GM18520 (cell line): Measurements from ENCODE around the gene RABGGTA.

Experiments used
- ATAC-seq: cut with Tn5 transposase; IDR thresholded peaks from one replicate; pipeline ENCODE4 v1.9.1; 2021; ENCODE audit not compliant: unreplicated experiment

Gene RABGGTA

DNA sequence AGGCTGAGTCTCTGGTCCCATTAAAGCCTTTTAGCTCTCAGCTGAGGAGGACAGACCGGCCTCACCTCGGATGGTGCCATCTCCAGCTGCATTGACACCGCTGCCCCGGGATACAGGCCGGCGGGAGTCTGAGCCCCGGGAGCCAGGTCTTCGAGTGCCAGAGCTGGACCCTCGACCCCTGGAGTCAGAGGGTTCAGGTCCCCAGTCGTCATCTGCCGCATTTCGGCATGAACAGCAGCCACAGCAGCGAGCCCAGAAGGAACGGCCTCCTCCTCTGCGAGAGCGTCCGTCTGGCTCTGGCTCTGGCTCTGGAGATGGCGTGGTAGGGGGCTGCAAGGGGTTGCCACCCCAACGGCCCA lies 9.4 kb downstream of the RABGGTA start:
- no peak for ATAC-seq

DNA sequence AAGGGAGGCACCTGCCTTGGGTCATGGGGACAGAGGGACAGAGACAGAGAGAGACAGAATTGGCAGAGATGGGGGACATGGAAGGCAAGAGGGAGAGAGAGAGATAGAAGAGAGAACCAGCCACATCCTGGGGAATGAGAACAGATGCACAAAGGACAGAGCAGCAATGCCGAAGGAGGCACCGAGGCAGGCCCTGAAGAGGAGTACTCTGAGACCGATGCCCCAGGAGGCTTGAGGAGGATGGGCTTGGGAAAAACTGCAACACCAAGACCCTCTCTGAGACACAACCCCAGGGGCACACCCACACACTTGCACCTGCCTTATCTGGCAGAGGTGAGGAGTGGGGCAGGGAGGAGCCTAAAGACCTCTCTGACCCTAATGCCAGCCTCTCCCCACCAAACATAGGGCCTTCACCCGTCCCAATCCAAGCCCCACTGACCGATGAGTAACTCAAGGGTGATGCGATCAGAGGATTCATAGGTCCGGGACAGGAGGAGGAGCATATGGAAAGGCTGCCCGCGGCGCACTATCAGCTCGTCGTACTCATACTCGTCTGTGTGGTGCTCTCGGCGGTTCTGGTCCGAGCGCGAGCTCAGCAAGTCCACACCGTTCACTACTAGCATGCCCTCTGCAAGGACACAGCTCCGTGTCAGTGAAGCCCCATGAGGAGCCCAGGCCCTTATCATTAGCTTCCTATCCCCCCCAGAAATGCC lies 10.0 kb downstream of the RABGGTA start:
- ATAC-seq, result no peak

DNA sequence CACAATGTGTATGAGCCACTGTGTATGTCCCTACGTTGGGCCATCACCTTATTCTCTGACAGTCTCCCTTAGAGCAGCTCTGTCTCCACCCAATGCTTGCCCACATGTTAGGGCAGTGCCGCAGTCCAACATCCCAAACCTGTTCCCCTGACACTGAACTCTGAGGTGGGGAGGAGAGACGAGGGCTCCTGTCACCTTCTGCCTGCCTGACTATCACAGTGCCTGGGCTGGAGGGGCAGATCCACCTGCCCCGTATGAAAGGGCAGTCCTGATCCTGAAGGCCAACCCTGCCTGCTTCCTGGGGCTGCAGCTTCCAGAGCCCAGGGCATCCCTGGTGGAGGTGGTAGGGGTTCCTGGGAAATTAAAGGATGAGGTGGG lies 10.6 kb downstream of the RABGGTA start:
- ATAC-seq, result no peak

DNA sequence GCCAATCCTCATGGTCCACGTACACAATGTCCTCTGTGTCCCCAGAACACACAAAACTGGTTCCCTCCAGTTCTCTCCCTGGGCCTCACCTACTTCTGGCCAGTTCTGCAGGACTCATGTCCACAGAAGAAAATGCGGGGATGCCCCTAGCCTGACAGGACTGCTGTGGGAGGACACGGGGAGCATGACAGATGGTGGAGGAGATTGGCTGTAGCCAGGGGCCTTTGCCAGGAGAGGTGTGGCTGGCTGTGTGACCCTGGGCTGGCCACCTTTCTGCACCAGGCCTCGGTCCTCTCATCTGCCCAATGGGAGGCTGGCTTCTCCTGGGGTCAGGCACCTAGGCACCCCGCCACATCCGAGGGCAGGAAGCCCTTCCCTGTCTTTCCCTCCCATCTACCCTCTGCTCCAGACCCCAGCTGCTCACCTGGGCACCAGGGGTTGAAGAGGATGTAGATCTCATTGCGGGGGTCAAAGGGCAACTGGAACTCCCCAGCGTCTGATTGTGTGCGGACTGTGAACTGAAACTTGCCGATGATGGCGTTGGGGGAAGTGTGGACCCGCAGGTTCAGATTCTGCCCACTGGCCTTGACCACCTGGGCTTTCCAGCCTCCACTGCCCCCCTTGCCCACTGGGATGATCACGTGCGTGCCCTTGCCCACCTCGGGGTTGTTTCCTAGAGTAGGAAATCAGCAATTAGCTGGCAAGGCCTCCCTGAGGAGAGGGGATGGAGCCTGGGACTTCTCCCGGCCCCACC lies 11.2 kb downstream of the RABGGTA start:
- no peak for ATAC-seq

DNA sequence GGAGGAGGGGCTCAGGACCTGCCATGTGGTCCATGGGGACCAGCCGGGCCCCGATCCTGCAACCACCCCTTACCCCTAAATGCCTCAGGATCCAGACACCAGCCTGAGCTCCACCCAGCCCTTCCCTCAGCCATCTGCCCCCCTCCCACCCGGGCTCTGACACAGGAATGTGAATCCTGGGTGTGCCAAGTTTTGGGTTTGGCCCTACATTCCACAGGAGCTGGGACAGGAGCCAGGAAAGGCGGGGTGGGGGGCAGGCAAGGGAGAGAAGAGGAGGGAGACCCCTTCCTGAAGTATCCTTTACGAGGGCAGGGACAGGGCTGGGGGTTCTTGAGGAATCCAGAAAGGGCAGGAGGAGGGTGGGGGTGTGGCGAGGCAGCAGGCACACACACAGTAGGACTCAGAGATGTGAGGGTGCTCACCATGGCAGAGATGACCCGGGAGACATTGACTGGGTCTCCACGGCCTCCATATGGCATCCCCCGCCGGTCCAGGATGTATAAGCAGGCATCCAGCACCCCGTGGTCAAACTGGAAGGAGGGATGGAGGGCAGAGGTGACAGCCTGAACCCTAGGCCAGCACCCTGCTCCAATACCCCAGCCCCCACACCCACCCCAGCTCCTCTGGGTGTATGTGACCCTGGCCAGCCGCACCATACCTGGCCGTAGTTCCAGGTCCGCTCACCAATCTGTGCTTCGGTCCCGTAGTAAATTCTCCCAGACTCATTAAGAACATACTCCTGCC lies 11.9 kb downstream of the RABGGTA start:
- ATAC-seq, result no peak

DNA sequence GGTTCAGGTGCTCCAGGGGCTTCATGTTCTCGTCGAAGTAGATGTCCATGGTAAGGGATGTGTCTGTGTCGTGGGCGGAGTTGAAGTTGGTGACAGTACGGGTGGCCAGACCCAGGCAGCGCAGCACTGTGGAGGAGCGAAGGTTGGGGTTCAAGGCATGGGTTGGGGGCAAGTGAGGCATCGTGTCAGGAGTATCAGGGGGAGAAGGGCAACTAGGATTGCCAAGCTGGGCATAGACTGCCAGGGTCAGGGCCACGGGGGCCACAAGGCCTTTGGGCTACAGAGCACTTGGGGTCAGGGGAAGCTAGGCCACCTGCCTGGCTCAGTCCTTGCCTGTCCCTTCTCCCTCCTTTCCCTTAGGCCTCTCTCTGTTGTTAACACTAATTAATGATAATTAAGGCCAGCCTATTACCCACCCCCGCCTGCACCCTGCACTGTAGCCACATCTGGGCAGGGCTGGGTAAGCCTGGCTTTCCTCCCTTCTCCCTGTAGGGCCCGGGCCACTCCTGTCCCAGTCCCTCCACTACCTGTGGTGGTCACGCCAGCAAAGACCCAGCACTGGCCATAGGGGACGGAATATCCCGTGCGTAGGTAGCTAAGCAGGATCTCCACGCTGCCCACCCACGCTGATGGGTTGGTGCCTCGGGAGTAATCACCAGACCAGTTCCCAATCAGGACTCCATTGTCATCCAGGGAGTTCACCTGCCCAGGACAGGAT lies 12.7 kb downstream of the RABGGTA start:
- ATAC-seq, result no peak

DNA sequence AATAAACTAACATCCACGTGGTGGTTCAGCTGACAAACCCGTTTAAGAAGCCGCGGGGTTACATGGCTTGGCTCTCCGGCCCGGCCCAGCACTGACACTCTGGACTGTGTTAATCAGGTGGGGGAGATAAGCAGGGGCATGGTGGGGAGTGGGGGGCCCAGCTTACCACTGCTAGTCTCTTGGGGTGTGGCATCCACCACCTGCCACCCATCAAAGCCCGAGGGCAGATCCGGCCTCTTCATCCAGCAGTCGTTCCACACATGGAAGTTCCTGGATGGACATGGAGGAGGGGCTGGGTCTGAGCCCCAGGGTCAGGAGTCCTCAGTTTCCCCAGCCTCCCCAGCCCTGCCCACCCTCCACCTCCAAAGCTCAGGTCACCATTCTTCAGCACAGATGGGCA lies 13.3 kb downstream of the RABGGTA start:
- no peak for ATAC-seq

DNA sequence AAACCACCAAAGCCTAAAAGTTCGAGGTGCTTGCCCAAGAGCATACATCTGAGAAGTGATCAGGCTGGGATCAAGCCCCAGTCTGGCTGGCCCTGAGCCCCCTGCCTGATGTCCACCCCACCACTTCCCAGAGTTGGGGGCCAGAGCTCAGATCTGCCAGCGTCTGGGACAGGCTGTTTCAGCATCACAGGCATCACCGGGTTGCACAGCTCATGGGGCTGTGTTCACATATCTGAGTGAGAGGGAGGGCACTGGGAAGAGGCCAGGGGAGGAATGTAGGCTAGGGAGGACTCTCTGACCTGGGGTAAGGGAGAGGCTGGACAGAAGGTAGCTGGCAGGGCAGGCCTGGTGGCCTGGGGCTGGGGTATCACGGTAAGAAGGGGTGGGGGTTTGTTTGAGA lies 14.4 kb downstream of the RABGGTA start:
- no peak for ATAC-seq

DNA sequence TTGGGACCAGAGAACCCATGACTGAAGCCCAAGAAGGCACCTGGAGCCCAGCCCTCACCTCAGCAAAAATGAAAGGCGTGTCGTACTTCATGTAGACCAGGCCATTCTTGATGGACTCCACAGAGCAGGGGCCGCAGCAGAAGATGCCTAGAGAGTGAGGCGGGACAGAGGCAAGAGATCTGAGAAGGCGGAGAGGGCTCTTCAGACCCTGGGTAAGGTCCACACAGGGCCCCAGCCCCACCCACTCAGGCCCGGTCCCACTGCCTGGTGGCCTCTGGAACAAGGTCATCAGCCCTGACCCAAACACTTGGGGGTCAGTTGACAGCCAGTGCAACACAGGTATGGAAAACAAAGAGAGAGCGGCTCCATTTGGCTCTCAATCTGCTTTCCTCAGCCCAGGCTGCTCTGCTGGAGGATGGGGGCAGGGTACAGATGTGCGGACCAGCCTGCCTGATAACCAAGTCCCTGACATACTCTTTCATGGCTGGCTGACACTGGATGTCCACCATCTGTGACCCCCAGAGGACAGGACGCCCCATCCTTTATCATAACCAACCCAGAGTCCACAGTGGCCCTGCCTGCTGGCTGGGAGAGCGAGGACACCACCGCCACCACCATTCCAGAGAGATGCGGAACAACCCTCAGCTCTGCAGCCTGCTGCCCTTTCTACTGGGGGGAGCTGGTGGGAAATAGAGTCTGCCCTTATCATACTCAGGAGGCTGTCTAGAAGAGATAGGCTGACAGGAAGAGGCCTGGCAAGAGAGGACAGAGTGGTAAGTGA lies 15.3 kb downstream of the RABGGTA start:
- ATAC-seq, result no peak

DNA sequence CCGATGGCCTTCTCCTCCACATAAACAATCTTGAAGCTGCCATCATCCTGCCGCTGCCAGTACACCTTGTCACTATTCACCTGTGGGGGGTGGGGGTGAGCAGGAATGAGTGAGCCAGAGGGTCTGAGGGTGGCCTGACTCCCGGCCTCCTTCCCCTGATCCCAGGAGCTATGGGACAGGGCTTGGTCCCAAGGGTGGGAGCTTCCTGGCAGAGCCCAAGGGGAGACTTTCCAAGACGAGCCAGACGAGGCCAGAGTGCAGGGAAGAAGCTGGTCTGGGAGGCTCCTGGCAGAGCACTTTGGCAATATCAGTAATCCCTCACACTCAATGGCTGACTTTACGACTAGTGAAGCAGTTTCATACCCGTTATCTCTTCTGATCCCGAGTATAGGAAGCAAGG lies 16.0 kb downstream of the RABGGTA start:
- no peak for ATAC-seq

DNA sequence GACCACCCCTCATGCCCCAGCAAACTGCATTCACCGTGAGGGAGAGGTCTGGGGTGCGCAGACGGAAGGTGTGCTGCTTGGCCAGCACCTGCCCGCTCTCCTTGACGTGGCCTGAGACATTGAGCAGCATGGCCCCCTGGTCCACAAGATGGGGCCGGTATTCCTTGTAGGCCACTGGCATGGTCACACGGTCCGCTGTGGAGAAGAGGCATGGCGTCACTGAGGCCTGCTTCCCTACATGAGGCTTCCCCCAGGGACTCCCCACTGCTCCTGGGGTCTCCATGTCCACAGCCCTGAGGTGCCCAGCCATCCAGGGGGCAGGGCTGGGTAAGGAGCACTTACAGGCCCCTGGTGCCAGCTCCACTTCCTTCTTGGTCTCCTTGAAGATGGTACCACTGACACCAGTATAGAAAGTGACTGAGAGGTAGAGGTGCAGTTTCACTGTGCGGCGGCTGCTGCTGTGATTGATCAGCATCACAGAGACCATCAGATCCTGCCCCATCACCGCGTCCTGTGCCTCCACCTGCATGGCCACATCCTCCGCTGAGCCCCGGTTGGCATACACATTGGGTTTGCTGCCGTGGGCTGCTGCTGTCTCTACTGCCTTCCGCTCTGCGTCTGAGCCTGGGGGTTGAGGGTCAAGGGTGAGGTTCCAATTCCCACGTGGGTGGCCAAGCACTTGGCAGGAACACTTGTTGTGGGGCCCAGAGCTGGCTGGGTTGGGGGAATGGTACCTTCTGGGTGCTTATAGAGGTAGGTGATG lies 16.6 kb downstream of the RABGGTA start:
- ATAC-seq, result no peak

DNA sequence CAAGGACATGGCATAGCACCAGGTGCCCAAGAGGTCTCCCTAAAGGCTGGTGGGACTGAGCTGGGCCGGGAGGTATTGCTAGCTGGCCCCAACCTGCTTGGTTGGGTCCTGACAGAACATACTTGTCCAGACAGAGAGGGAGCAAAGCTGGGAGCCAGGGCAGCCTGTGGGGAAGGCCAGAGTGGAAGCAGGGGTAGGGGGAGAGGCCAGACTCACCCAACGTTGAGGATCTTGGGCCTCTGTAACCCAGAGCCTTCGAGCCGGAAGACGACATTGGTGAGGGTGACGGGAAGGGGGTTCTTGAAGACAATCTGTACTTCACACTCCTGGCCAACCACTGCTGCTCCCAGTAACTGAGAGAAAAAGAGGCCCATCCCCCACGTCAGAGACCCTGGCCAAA lies 17.5 kb downstream of the RABGGTA start:
- no peak for ATAC-seq

DNA sequence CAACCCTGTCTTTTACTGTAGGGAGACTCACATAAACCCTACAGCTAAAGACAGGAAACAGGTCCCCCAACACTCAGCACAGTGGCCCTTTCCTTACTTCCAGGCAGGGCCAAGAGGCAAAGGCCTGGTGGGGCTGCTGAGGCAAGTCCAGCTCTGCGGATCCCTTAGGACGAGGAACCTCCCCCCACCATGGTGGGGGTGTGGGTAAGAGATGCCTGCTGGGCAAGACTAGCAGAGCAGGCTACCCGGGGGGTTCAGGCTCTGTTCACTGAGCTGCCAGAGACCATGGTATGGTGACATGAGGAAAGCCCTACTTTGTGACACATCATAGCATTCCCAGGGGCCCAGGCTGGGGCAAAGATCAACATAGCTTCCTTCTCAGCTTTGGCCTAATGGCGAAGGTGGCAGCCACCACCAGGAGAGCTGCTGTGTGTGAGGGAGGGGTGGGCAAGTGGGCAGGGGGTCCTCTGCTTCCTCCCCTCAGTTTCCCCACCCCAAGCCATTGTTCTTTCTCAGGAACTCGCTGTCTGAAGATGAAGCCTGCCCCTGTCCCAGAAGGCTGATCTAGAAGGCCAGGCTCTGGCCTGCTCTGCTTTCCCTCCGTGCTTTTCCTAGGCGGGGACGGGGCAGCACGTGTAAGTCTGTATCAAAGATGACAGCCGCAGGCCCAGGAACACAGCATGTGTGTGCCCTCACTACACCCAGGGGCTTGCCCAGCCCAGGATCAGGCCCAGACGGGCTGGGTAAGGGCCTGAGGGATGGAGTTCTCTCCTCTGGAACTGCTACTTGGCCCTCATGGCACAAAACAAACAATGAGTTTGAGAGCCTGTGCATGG lies 18.9 kb downstream of the RABGGTA start:
- no peak for ATAC-seq

DNA sequence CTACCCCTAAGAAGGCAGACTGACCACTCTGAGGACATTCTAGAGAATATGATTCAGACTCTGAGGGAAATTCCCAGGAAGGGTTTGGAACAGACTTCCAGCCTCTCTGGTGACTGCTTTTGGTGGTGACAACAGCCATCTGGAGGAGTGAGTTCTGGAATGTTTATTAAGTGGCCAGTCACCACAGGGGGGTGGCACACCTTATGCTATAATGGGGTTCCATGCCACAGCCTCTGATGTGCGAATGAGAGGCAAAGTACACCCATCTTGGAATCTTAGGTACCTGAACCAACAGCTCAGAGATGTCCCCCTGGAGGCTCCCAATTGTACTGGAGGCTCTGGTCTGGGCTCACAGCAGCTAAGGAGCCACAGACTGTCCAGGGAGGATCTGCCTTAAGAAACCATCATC lies 19.5 kb downstream of the RABGGTA start:
- no peak for ATAC-seq

DNA sequence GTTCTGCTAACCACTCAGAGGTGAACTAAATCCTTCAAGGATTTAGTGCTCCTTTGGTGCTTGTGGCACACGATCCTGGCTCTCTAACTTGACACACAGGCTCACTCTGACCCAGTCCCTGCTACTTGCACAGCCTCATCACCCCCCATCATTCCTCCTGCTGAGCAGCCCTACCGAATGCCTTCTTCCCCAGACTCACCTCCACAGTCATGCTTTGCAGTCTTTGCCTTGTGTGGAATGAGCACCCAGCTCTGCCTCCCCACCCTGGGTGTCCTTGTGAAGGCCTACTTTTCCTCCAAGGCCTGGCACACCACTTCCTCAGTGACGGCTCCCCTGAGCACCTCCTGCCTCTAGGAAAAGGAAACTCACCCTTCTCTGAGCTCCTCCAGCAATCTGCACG lies 21.0 kb downstream of the RABGGTA start:
- no peak for ATAC-seq

DNA sequence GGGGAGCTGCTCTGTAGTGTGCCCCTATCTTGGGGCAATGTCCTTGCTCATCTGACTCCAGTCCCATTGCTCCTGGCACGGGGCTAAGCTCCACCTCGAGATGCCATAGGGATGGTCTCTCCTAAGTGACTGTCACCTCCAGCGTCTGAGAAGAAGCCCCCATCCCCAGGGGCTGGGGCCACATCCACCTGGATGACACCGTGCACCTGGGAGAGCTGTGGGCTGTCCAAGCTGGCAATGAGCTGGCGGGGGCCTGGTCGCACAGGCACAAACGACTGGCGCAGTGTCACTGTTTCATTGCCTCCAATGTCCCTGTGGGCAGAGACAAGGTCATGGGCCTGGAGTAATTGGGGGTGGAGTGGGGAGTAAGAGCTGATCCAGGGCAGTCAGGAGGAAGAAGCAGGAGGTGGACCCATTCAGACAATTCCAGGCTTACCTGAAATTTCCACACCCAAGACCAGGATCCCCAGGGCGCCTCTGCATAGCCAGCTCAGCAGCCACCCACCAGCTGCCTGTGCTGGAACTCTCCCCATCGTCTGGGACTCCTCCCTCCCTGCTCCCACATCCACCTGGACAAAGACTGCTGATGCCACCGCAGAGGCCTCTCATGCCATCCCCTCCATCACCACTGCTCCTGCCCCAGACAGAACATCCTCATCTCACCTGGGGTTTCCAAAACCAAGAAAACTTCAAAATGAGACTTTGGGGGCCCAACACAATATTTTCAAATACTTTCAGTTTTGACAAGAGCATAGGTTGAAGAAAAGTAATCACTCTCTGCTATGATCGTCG lies 22.0 kb downstream of the RABGGTA start:
- ATAC-seq, result no peak

DNA sequence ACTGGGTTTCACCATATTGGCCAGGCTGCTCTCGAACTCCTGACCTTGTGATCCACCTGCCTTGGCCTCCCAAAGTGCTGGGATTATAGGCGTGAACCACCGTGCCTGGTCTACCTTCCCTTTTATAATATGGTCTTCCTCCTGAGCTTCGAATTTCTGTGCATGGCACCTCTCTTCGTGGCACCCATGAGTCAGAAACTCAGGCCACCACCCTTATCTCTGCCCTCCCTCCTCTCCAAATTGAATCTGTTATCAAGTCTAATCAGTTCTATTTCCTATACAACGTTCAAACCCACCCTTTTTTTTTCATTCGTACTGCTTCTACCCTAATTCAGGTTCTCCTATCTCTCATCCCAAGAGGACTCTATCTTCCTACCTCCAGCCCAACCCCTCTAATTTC lies 24.0 kb downstream of the RABGGTA start:
- ATAC-seq, result no peak

DNA sequence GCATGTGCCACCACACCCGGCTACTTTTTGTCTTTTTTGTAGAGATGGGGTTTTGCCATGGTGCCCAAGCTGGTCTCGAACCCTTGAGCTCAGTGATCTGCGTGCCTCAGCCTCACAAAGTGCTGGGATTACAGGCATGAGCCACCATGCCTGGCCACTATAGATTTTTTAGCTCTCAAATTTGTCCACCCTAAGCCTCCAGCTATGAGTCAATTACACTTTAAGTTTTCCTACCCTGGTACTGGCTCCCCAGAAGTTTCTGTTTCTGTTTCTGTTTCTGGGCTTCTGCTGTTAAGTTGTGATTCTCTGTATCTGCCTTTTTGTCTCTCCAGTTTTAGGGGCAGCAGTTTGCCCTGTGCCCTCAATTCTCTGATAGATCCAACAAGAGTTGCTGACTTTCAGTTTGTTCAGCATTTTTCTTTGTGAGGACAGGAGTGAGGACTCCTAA lies 24.6 kb downstream of the RABGGTA start:
- no peak for ATAC-seq
